Astrocyte of the spinal cord (primary cell): ENCODE data around the gene ROR2.

Experiments used
- DNase-seq: peaks from one replicate; pipeline ENCODE4 v3.0.0; 2011; ENCODE audit warnings: low read depth, low spot score
- H3K4me3 ChIP-seq: 2 replicates; pipeline ENCODE4 v1.5.1; 2011; ENCODE audit warnings: low read depth, mild to moderate bottlenecking, low read length, moderate library complexity
- CTCF ChIP-seq: IDR thresholded peaks from 2 replicates; pipeline ENCODE4 v1.5.1; 2012; ENCODE audit warnings: low read depth, mild to moderate bottlenecking, low read length, inconsistent platforms
- in situ Hi-C: cut with HindIII; loops from 2 replicates; pipeline ENCODE4 v1.10.0; 2017; ENCODE audit warnings: low sequenced_read_pairs

The ROR2 gene

DNA sequence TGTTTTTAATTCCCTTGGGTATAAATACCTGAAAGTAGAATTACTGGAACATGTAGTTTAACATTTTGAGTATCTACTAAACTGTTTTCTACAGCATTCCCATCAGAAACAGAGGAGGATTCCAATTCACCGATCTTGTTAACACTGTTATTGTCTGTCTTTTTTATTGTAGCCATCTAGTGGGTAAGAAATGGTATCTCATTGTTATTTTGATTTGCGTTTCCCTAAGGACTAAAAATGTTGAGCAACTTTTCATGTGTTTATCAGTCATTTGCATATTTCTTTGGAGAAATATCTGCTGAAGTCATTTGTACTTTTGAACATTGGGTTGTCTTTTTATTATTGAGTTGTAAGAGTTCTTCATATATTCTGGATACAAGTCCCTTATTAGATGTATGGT lies 391.1 kb downstream of the ROR2 start:
- no peak overlapping the region for H3K4me3 ChIP-seq
- in situ Hi-C loops, result no loop called here
- no peak for DNase-seq
- no peak for TF ChIP-seq CTCF

- DNase-seq, result no peak
- TF ChIP-seq CTCF, result no peak
- H3K4me3 ChIP-seq, result no peak overlapping the region
- in situ Hi-C loops, result no loop called here
Observed at GRCh38 chr9:91558395-91558794, 391.6 kb downstream of the ROR2 start.

GRCh38 chr9:91557327-91557726 lies 392.7 kb downstream of the ROR2 start:
- no peak for DNase-seq
- no peak overlapping the region for H3K4me3 ChIP-seq
- in situ Hi-C loops, result no loop called here
- no peak for TF ChIP-seq CTCF

- no peak for TF ChIP-seq CTCF
- H3K4me3 ChIP-seq, result no peak overlapping the region
- in situ Hi-C loops, result no loop called here
- peak; percentile 43 for DNase-seq
Observed at GRCh38 chr9:91555132-91555531, 394.9 kb downstream of the ROR2 start.

DNA sequence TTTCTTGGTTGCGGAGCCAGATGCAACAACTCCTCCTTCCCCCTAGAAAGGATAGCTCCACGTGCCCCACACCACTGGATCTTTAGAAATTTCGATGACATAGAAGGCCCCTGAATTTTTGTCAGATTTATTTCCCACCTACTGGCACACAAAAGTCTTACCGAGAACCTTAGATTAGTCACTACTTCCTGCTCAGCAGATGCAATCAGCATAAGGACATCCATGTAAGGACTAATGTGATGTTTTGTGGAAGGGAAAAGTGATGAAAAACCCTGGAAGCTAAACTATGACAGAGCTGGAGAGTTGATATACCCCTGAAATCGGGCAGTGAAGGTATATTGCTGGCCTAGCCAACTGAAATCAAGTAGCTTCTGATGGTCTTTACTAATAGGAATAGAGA lies 400.9 kb downstream of the ROR2 start:
- in situ Hi-C loops, result no loop called here
- no peak overlapping the region for H3K4me3 ChIP-seq

GRCh38 chr9:91547081-91547480 lies 402.9 kb downstream of the ROR2 start:
- in situ Hi-C loops, result no loop called here
- no peak for DNase-seq
- no peak overlapping the region for H3K4me3 ChIP-seq
- TF ChIP-seq CTCF, result no peak

More for the DNA sequence above, 400.9 kb downstream of the ROR2 start:
- peak; percentile 16 for DNase-seq
- TF ChIP-seq CTCF, result no peak

- DNase-seq, result peak; percentile 79
- no peak overlapping the region for H3K4me3 ChIP-seq
- in situ Hi-C loops, result no loop called here
- no peak for TF ChIP-seq CTCF
Observed at GRCh38 chr9:91546574-91546973, 403.5 kb downstream of the ROR2 start.
